HepG2 (cell line): ENCODE measurements around the gene TFB1M. TPM values are rescaled to one million over a fixed set of nuclear protein-coding genes. Genes with fewer than 3 reads are reported as not detected.

ENCODE experiments used
- ATAC-seq: fragments of 200-7000 bp; cut with Tn5 transposase; 3 replicates; pipeline ENCODE4 v1.9.1; 2020; ENCODE audit warnings: mild to moderate bottlenecking, moderate library complexity
- BruUV-seq: library from RNA; stranded (reverse); fragments of 400-500 nt; replicated peaks from 2 replicates; lab custom pipeline; 2021; lab: Mats Ljungman, UMichigan
- CTCF ChIA-PET: fragments of 300-600 bp; formaldehyde crosslinking; extraction: SDS; loops from one replicate; lab custom pipeline; 2021; ENCODE audit warnings: low total read pairs, inconsistent platforms, low intra/inter-chr PET ratio; lab: Yijun Ruan, JAX
- POLR2A ChIA-PET: fragments of 350-600 bp; sonication (Branson Sonifier 250); formaldehyde crosslinking; loops from one replicate; lab custom pipeline; 2020; ENCODE audit warnings: antibody characterized with exemption, inconsistent platforms; lab: Yijun Ruan, JAX
- DNase-seq: peaks from one replicate; pipeline ENCODE4 v3.0.0-alpha.2; 2015; ENCODE audit warnings: low spot score
- FAIRE-seq: peaks from 3 replicates; lab custom pipeline; 2011; peaks lifted over from hg19 to GRCh38; lab: Jason Lieb, UNC
- H2AFZ ChIP-seq: one replicate; pipeline ENCODE4 v1.6.1; 2011; ENCODE audit warnings: low read length, inconsistent platforms
- H3K27ac ChIP-seq: fragments of 300-600 bp; 3 replicates; pipeline ENCODE4 v1.8.0; 2011; ENCODE audit warnings: mixed run types, mild to moderate bottlenecking, mixed read lengths, low read length, inconsistent platforms; ENCODE audit not compliant: insufficient read depth; ENCODE audit errors: extremely low read length
- H3K27me3 ChIP-seq, 2 experiments: fragments of 200-600 bp in 1 of 2; 2 replicates in 1 of 2; 3 replicates in 1 of 2; pipeline versions ENCODE4 v1.6.0 to v1.8.0; 2011; ENCODE audit warnings: low read length in 2 of 2, mild to moderate bottlenecking in 2 of 2, moderate library complexity in 2 of 2, inconsistent platforms in 1 of 2; ENCODE audit not compliant: insufficient read depth in 2 of 2, control insufficient read depth in 1 of 2
- H3K36me3 ChIP-seq, 2 experiments: fragments of 200-600 bp in 1 of 2; replicated peaks in 1 of 2; 2 replicates in 1 of 2; 3 replicates in 1 of 2; pipeline versions ENCODE4 v1.5.1 to v1.8.0; 2011; ENCODE audit warnings: low read length in 2 of 2, inconsistent platforms in 1 of 2; ENCODE audit not compliant: insufficient read depth in 2 of 2, control insufficient read depth in 1 of 2
- H3K4me1 ChIP-seq: 2 replicates; pipeline ENCODE4 v1.5.1; 2012; ENCODE audit warnings: low read length, inconsistent platforms; ENCODE audit not compliant: insufficient read depth
- H3K4me2 ChIP-seq: 2 replicates; pipeline ENCODE4 v1.6.0; 2011; ENCODE audit warnings: low read depth, low read length, inconsistent platforms
- H3K4me3 ChIP-seq, 3 experiments: fragments of 200-600 bp in 1 of 3; sonication (generic), shearing (Covaris generic) in 1 of 3; replicated peaks in 1 of 3; 2 replicates each; pipeline ENCODE4 v1.5.1; 2011 to 2016; ENCODE audit warnings: low read length in 3 of 3, inconsistent platforms in 2 of 3, low read depth in 2 of 3, mild to moderate bottlenecking in 2 of 3, control low read depth in 1 of 3, mixed read lengths in 1 of 3; ENCODE audit not compliant: insufficient read depth in 1 of 3
- H3K79me2 ChIP-seq: one replicate; pipeline ENCODE4 v1.6.1; 2011; ENCODE audit warnings: low read length, inconsistent platforms; ENCODE audit not compliant: insufficient read depth
- H3K9ac ChIP-seq: 2 replicates; pipeline ENCODE4 v1.6.0; 2011; ENCODE audit warnings: mild to moderate bottlenecking, low read depth, low read length, inconsistent platforms; ENCODE audit not compliant: insufficient read depth
- H3K9me3 ChIP-seq: 2 replicates; pipeline ENCODE4 v1.5.1; 2012; ENCODE audit warnings: mild to moderate bottlenecking, low read length
- H4K20me1 ChIP-seq: 2 replicates; pipeline ENCODE4 v1.6.0; 2011; ENCODE audit warnings: inconsistent platforms, mild to moderate bottlenecking, low read length, moderate library complexity; ENCODE audit not compliant: insufficient read depth
- CBX1 ChIP-seq: IDR thresholded peaks from one replicate; pipeline ENCODE4 v1.6.1; 2016; ENCODE audit warnings: antibody characterized with exemption, low read depth
- EED ChIP-seq: sonication (generic); formaldehyde crosslinking; IDR thresholded peaks from 2 replicates; pipeline ENCODE4 v1.5.0; 2020; ENCODE audit warnings: mild to moderate bottlenecking, missing genetic modification reagents
- ETV5 ChIP-seq: IDR thresholded peaks from 2 replicates; pipeline ENCODE4 v1.6.1; 2018; ENCODE audit warnings: missing biosample characterization, missing genetic modification reagents, inconsistent platforms, borderline replicate concordance
- GATA4 ChIP-seq: sonication (generic); IDR thresholded peaks from 2 replicates; pipeline ENCODE4 v1.6.1; 2016; ENCODE audit warnings: antibody characterized with exemption, low read depth, borderline replicate concordance
- GTF3A ChIP-seq: sonication (generic); formaldehyde crosslinking; conservative IDR thresholded peaks from 2 replicates; pipeline ENCODE4 v1.4.0; 2020; ENCODE audit warnings: mild to moderate bottlenecking, missing genetic modification reagents
- KDM5A ChIP-seq: fragments of 200-600 bp; sonication (generic); IDR thresholded peaks from 2 replicates; pipeline ENCODE4 v1.7.0; 2018; ENCODE audit warnings: antibody characterized with exemption, mild to moderate bottlenecking, low read length, borderline replicate concordance
- LCORL ChIP-seq, 2 experiments: fragments of 450-650 bp in 1 of 2; sonication (generic) in 1 of 2; formaldehyde crosslinking in 1 of 2; IDR thresholded peaks; 2 replicates each; pipeline versions ENCODE4 v1.5.0 to v1.6.1; 2017 to 2020; ENCODE audit warnings: antibody characterized with exemption in 1 of 2, missing genetic modification reagents in 1 of 2
- RXRB ChIP-seq: IDR thresholded peaks from 2 replicates; pipeline ENCODE4 v1.6.1; 2016; ENCODE audit warnings: borderline replicate concordance, missing genetic modification reagents, missing compliant biosample characterization
- SIN3B ChIP-seq: fragments of 150-350 bp; IDR thresholded peaks from 2 replicates; pipeline ENCODE4 v1.6.1; 2014; ENCODE audit warnings: low read length
- SRSF1 ChIP-seq: fragments of 200-400 bp; formaldehyde crosslinking; optimal IDR thresholded peaks from 2 replicates; pipeline ENCODE3; 2017; ENCODE audit warnings: mild to moderate bottlenecking, low read depth, low read length, moderate library complexity
- TEAD2 ChIP-seq: sonication (generic); formaldehyde crosslinking; IDR thresholded peaks from 2 replicates; pipeline ENCODE4 v1.9.0; 2021; ENCODE audit warnings: missing genetic modification reagents
- ZBTB44 ChIP-seq: sonication (generic); formaldehyde crosslinking; IDR thresholded peaks from 2 replicates; pipeline ENCODE4 v1.4.0; 2020; ENCODE audit warnings: missing genetic modification reagents
- ZFP91 ChIP-seq: sonication (generic); formaldehyde crosslinking; IDR thresholded peaks from 2 replicates; pipeline ENCODE4 v1.9.0; 2022; ENCODE audit warnings: missing genetic modification reagents, mild to moderate bottlenecking, borderline replicate concordance
- ZNF30 ChIP-seq: sonication (generic); formaldehyde crosslinking; IDR thresholded peaks from 2 replicates; pipeline ENCODE4 v1.5.0; 2020; ENCODE audit warnings: mild to moderate bottlenecking, missing genetic modification reagents
- ZNF350 ChIP-seq: sonication (generic); formaldehyde crosslinking; IDR thresholded peaks from 2 replicates; pipeline ENCODE4 v1.4.0; 2020; ENCODE audit warnings: mild to moderate bottlenecking, low read depth, missing genetic modification reagents, borderline replicate concordance
- ZNF354B ChIP-seq: sonication (generic); formaldehyde crosslinking; IDR thresholded peaks from 2 replicates; pipeline ENCODE4 v1.8.0; 2022; ENCODE audit warnings: mild to moderate bottlenecking, missing genetic modification reagents
- ZNF574 ChIP-seq: sonication (generic); formaldehyde crosslinking; IDR thresholded peaks from 2 replicates; pipeline ENCODE4 v1.4.0; 2020; ENCODE audit warnings: missing genetic modification reagents
- ZNF883 ChIP-seq: sonication (generic); formaldehyde crosslinking; IDR thresholded peaks from 2 replicates; pipeline ENCODE4 v1.5.1; 2020; ENCODE audit warnings: mild to moderate bottlenecking, missing genetic modification reagents; ENCODE audit errors: not compliant biosample characterization
- ZNF891 ChIP-seq: sonication (generic); formaldehyde crosslinking; IDR thresholded peaks from 2 replicates; pipeline ENCODE4 v1.5.0; 2020; ENCODE audit warnings: mild to moderate bottlenecking, missing genetic modification reagents
- ZZZ3 ChIP-seq: sonication (generic); formaldehyde crosslinking; IDR thresholded peaks from 2 replicates; pipeline ENCODE4 v1.4.0; 2020; ENCODE audit warnings: missing genetic modification reagents, mild to moderate bottlenecking, borderline replicate concordance
- WGBS: methylation state at CpG from one replicate; pipeline ENCODE4 v1.1.6; 2017; ENCODE audit warnings: low lambda C conversion rate; 5-methylcytosine and 5-hydroxymethylcytosine counted together
- in situ Hi-C: cut with HindIII; loops from 2 replicates; pipeline ENCODE4 v1.10.0; 2017; ENCODE audit warnings: low pct_unique_long_range_greater_than_20kb; ENCODE audit not compliant: extremely low pct_ligation_motif_present
- intact Hi-C: fragments of 100-400 bp; cut with micrococcal nuclease; formaldehyde crosslinking; loops from one replicate; pipeline ENCODE4 v1.10.0; 2022; ENCODE audit not compliant: unreplicated experiment
- polyA plus RNA-seq, 8 experiments: library from polyadenylated mRNA; depleted of rRNA in 3 of 8; stranded (reverse) in 7 of 8; unstranded in 1 of 8; fragments of >200 nt; fragmentation: Illumina TruSeq in 4 of 8; extraction: Trizol in 4 of 8; gene quantifications; 2 replicates each; pipeline versions ENCODE4 v1.2.1 to v1.2.3, GENCODE V29; 2011 to 2016; ENCODE audit warnings: low read depth in 4 of 8, missing spikeins in 1 of 8, mixed read lengths in 1 of 8; ENCODE audit not compliant: insufficient read depth in 1 of 8
- total RNA-seq, 5 experiments: library from RNA; depleted of rRNA; stranded (reverse); fragments of >200 nt; fragmentation: Illumina TruSeq; extraction: Trizol; gene quantifications; 2 replicates each; pipeline ENCODE4 v1.2.3, GENCODE V29; 2016; ENCODE audit warnings: low read depth in 1 of 5

The TFB1M gene
- total and polyA plus RNA-seq, 2 of the 13 experiments (the other 11 are each of a cell fraction or from before 2014, with no cell fraction given) = 91.4 to 122 TPM

- H3K27ac ChIP-seq = no peak overlapping the region
- FAIRE-seq (no peak), DNase-seq (no peak), ATAC-seq (peak; percentile 47; the same call in 2 of the 3 replicates)
- ChIA-PET CTCF (no interaction called here), POLR2A (no interaction called here)
- no peak overlapping the region for H3K4me3 ChIP-seq
- intact Hi-C loops (no loop called here), in situ Hi-C loops (no loop called here)
- BruUV-seq = no TSS peak
- no peaks in the 10 kb centered on the region for H3K79me2 ChIP-seq
- no peaks in the 10 kb centered on the region for H3K9me3 ChIP-seq
- no peaks in the 10 kb centered on the region for H3K36me3 ChIP-seq
- no peak overlapping the region for H3K9ac ChIP-seq
- H3K4me1 ChIP-seq = peaks cover 14% of the 10 kb centered on the region
- no peaks in the 10 kb centered on the region for H4K20me1 ChIP-seq
- H2AFZ ChIP-seq = no peak overlapping the region
- no peaks in the 10 kb centered on the region for H3K27me3 ChIP-seq
- H3K4me2 ChIP-seq = no peak overlapping the region
- TF ChIP-seq ZNF891 (no peak), ETV5 (CRISPR knock-in tag) (no peak), GATA4 (no peak), CBX1 (no peak), ZZZ3 (CRISPR knock-in tag) (no peak), ZNF574 (CRISPR knock-in tag) (no peak), RXRB (no peak), LCORL (IDR thresholded peaks at IDR 0.05) (no peak), LCORL (CRISPR knock-in tag; IDR thresholded peaks at IDR 0.05) (no peak), ZFP91 (CRISPR knock-in tag) (no peak), ZNF350 (CRISPR knock-in tag) (no peak), TEAD2 (CRISPR knock-in tag) (no peak), EED (CRISPR knock-in tag) (no peak), KDM5A (no peak), SRSF1 (no peak), ZNF354B (CRISPR knock-in tag) (no peak), SIN3B (no peak), ZBTB44 (no peak), ZNF883 (CRISPR knock-in tag) (no peak), GTF3A (CRISPR knock-in tag) (no peak), ZNF30 (CRISPR knock-in tag) (no peak)
- 46% methylated on average over 7 of the region's 7 CpGs for whole genome bisulfite sequencing
Observed at GRCh38 chr6:155219299-155219698, 95.0 kb downstream of the TFB1M start.
